OCI-LY1 (cell line): ENCODE results near the gene ARHGEF5.

Experiments
- H2AFZ ChIP-seq: fragments of 200-600 bp; sonication (generic), shearing (Covaris generic); 2 replicates; pipeline ENCODE4 v1.6.0; 2014; ENCODE audit warnings: antibody characterized with exemption, mild to moderate bottlenecking, low read length
- H3F3A ChIP-seq: fragments of 200-600 bp; sonication (generic), shearing (Covaris generic); 2 replicates; pipeline ENCODE4 v1.6.0; 2014; ENCODE audit warnings: mild to moderate bottlenecking, antibody characterized with exemption, low read length, moderate library complexity; ENCODE audit not compliant: insufficient read depth
- H3K27ac ChIP-seq: fragments of 200-600 bp; sonication (generic); 2 replicates; pipeline ENCODE4 v1.5.1; 2014; ENCODE audit warnings: low read length, mixed run types, mild to moderate bottlenecking, low read depth; ENCODE audit not compliant: poor library complexity, severe bottlenecking
- H3K27me3 ChIP-seq: fragments of 200-600 bp; sonication (generic); 2 replicates; pipeline ENCODE4 v1.6.0; 2014; ENCODE audit warnings: antibody characterized with exemption, mild to moderate bottlenecking, low read length, moderate library complexity; ENCODE audit not compliant: insufficient read depth
- H3K36me3 ChIP-seq: fragments of 200-600 bp; sonication (generic); 2 replicates; pipeline ENCODE4 v1.6.1; 2014; ENCODE audit warnings: mild to moderate bottlenecking, antibody characterized with exemption, low read length, moderate library complexity, mixed read lengths; ENCODE audit not compliant: insufficient read depth
- H3K4me1 ChIP-seq: fragments of 200-600 bp; sonication (generic); 2 replicates; pipeline ENCODE4 v1.5.1; 2014; ENCODE audit warnings: mild to moderate bottlenecking, low read length, moderate library complexity; ENCODE audit not compliant: insufficient read depth, severe bottlenecking
- H3K4me2 ChIP-seq: fragments of 200-600 bp; sonication (generic), shearing (Covaris generic); 2 replicates; pipeline ENCODE4 v1.6.1; 2014; ENCODE audit warnings: low read length
- H3K4me3 ChIP-seq: fragments of 200-600 bp; sonication (generic); 2 replicates; pipeline ENCODE4 v1.5.1; 2014; ENCODE audit warnings: low read length, low read depth, mild to moderate bottlenecking, mixed read lengths; ENCODE audit not compliant: poor library complexity, severe bottlenecking
- H3K79me2 ChIP-seq: fragments of 200-600 bp; shearing (Covaris generic); 2 replicates; pipeline ENCODE4 v1.6.1; 2016; ENCODE audit warnings: mixed run types, low read length, mixed read lengths; ENCODE audit not compliant: insufficient read depth
- H3K9ac ChIP-seq: fragments of 200-600 bp; sonication (generic), shearing (Covaris generic); 2 replicates; pipeline ENCODE4 v1.6.1; 2014; ENCODE audit warnings: mild to moderate bottlenecking, low read length, mixed read lengths
- H3K9me2 ChIP-seq: fragments of 200-600 bp; sonication (generic), shearing (Covaris generic); 2 replicates; pipeline ENCODE4 v1.6.1; 2014; ENCODE audit warnings: low read depth, mild to moderate bottlenecking, low read length, mixed read lengths
- H3K9me3 ChIP-seq: fragments of 200-600 bp; shearing (Covaris generic); 2 replicates; pipeline ENCODE4 v1.6.1; 2014; ENCODE audit warnings: low read length, mixed read lengths
- H4K20me1 ChIP-seq: fragments of 200-600 bp; sonication (generic), shearing (Covaris generic); 2 replicates; pipeline ENCODE4 v1.6.0; 2016; ENCODE audit warnings: mild to moderate bottlenecking, low read length; ENCODE audit not compliant: insufficient read depth
- EZH2 ChIP-seq: fragments of 200-600 bp; sonication (generic), shearing (Covaris generic); IDR thresholded peaks from 2 replicates; pipeline ENCODE4 v1.8.0; 2017; ENCODE audit warnings: borderline replicate concordance, mixed run types, mild to moderate bottlenecking, antibody characterized with exemption, low read length, moderate library complexity, mixed read lengths
- TF ChIP-seq, protein P1 (sequence below): fragments of 200-600 bp; sonication (generic), shearing (Covaris generic); IDR thresholded peaks from 2 replicates; pipeline ENCODE4 v1.5.1; 2017; ENCODE audit warnings: mild to moderate bottlenecking, antibody characterized with exemption, low read length, moderate library complexity, mixed read lengths

The ARHGEF5 gene

DNA sequence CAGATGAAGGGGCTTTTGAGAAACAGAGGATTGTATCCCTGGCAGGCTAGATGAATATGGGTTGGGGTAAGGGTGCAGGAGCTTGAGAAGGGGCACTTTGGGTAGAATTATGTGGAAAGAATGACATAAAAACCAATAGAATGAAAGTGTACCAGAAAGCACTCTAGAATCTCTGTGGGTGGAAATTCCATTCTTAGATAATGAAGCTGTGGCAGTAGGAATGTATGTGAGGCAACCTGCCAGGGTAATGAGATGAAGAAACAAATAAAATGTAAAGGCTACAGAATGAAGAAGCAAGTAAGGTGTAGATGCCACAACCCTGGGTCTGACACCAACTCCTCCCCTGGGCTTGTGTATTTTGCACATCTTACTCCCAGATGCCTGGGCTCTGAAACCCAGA lies 31.5 kb downstream of the ARHGEF5 start:
- Histone ChIP-seq H3K36me3 (no peaks in the 10 kb centered on the region), H3K9ac (no peak overlapping the region), H4K20me1 (no peaks in the 10 kb centered on the region), H3K4me1 (no peaks in the 10 kb centered on the region), H3K27ac (no peak overlapping the region), H3K4me3 (no peak overlapping the region), H3K9me2 (no peaks in the 10 kb centered on the region), H3K9me3 (no peaks in the 10 kb centered on the region), H3F3A (no peaks in the 10 kb centered on the region), H3K79me2 (no peaks in the 10 kb centered on the region), H3K4me2 (no peak overlapping the region), H2AFZ (no peak overlapping the region), H3K27me3 (no peaks in the 10 kb centered on the region)
- no peak for TF ChIP-seq EZH2
- TF ChIP-seq, protein P1, sequence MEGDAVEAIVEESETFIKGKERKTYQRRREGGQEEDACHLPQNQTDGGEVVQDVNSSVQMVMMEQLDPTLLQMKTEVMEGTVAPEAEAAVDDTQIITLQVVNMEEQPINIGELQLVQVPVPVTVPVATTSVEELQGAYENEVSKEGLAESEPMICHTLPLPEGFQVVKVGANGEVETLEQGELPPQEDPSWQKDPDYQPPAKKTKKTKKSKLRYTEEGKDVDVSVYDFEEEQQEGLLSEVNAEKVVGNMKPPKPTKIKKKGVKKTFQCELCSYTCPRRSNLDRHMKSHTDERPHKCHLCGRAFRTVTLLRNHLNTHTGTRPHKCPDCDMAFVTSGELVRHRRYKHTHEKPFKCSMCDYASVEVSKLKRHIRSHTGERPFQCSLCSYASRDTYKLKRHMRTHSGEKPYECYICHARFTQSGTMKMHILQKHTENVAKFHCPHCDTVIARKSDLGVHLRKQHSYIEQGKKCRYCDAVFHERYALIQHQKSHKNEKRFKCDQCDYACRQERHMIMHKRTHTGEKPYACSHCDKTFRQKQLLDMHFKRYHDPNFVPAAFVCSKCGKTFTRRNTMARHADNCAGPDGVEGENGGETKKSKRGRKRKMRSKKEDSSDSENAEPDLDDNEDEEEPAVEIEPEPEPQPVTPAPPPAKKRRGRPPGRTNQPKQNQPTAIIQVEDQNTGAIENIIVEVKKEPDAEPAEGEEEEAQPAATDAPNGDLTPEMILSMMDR = no peak

DNA sequence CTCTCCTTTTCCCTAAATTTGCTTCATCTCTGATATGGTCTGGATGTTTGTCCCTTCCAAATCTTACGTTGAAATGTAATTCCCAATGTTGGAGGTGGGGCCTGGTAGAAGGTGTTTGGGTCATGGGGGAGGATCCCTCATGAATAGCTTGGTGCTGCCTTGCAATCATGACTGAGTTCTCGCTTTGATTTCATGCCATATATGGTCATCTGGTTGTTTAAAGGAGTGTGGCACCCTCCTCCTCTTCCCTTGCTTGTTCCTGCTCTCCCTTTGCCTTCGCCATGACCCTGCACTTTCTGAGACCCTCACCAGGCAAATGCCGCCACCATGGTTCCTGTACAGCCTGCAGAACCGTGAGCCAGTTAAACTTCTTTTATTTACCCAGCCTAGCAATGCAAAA lies 33.7 kb downstream of the ARHGEF5 start:
- H3K4me2 ChIP-seq = no peak overlapping the region
- TF ChIP-seq, protein P1 = no peak
- no peak for TF ChIP-seq EZH2
- no peak overlapping the region for H2AFZ ChIP-seq
- H4K20me1 ChIP-seq = no peaks in the 10 kb centered on the region
- H3K79me2 ChIP-seq = no peaks in the 10 kb centered on the region
- no peaks in the 10 kb centered on the region for H3K9me2 ChIP-seq
- no peaks in the 10 kb centered on the region for H3K27me3 ChIP-seq
- no peaks in the 10 kb centered on the region for H3F3A ChIP-seq
- H3K4me3 ChIP-seq = no peak overlapping the region
- H3K27ac ChIP-seq = no peak overlapping the region
- no peaks in the 10 kb centered on the region for H3K9me3 ChIP-seq
- H3K4me1 ChIP-seq = no peaks in the 10 kb centered on the region
- no peaks in the 10 kb centered on the region for H3K36me3 ChIP-seq
- no peak overlapping the region for H3K9ac ChIP-seq

DNA sequence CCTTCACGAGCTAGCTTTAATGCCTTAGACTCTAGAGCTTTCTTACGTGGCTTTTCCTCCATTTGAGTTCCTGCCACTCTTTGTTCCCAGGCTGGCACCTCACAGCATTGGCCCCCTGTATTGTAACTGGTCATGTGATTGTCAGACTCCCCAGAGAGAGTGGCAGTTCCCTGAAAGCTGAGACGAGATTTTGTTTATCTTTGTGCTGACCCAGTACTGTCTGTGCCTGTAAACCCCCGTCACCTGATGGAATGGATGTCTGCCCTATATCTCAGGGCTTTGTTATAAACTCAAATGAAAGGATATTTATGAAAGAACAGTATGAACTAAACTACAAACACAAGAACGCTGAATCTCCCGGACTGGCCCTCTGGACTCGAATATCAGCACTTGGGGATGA lies 35.3 kb downstream of the ARHGEF5 start:
- no peak overlapping the region for H3K27ac ChIP-seq
- no peak overlapping the region for H3K4me3 ChIP-seq
- no peaks in the 10 kb centered on the region for H3K79me2 ChIP-seq
- H3K9me2 ChIP-seq = no peaks in the 10 kb centered on the region
- TF ChIP-seq EZH2 = no peak
- TF ChIP-seq, protein P1 = no peak
- no peaks in the 10 kb centered on the region for H4K20me1 ChIP-seq
- H2AFZ ChIP-seq = no peak overlapping the region
- no peaks in the 10 kb centered on the region for H3K9me3 ChIP-seq
- H3K4me1 ChIP-seq = no peaks in the 10 kb centered on the region
- H3K27me3 ChIP-seq = no peaks in the 10 kb centered on the region
- no peaks in the 10 kb centered on the region for H3F3A ChIP-seq
- no peak overlapping the region for H3K4me2 ChIP-seq
- H3K9ac ChIP-seq = no peak overlapping the region
- H3K36me3 ChIP-seq = no peaks in the 10 kb centered on the region
